Transverse colon (tissue), 4 donors: ENCODE data around the gene ZNF446. TPM values are rescaled to one million over a fixed set of nuclear protein-coding genes. Genes with fewer than 3 reads are reported as not detected.

ENCODE experiments used
- DNase-seq: peaks from one replicate; pipeline ENCODE4 v3.0.0-alpha.2; 2019
- H3K27ac ChIP-seq, 4 donors: fragments of 200-600 bp; sonication (generic); 2 replicates each; pipeline ENCODE4 v1.5.1; 2016 to 2018; ENCODE audit warnings: inconsistent platforms in 4 of 4
- H3K27me3 ChIP-seq: fragments of 200-600 bp; sonication (generic); 2 replicates; pipeline ENCODE4 v1.5.1; 2017; ENCODE audit warnings: inconsistent platforms
- H3K36me3 ChIP-seq, 4 donors: fragments of 200-600 bp; sonication (generic); 2 replicates each; pipeline ENCODE4 v1.5.1; 2017 to 2019; ENCODE audit warnings: inconsistent platforms in 4 of 4
- H3K4me1 ChIP-seq, 4 donors: fragments of 200-600 bp; sonication (generic); 2 replicates each; pipeline ENCODE4 v1.5.1; 2017 to 2020; ENCODE audit warnings: inconsistent platforms in 4 of 4
- H3K4me3 ChIP-seq, 4 donors: fragments of 200-600 bp; sonication (generic); 1 replicate in 1 of 4; 2 replicates in 3 of 4; pipeline versions ENCODE4 v1.5.1 to v1.6.1; 2017 to 2019; ENCODE audit warnings: inconsistent platforms in 4 of 4
- H3K9me3 ChIP-seq, 2 donors: fragments of 200-600 bp; sonication (generic); 2 replicates each; pipeline ENCODE4 v1.5.1; 2017 to 2019; ENCODE audit warnings: inconsistent platforms in 2 of 2
- CTCF ChIP-seq, 5 experiments: fragments of 200-600 bp in 3 of 5; fragments of 450-650 bp in 2 of 5; sonication (generic) in 3 of 5; IDR thresholded peaks; 1 replicate in 2 of 5; 2 replicates in 3 of 5; pipeline ENCODE4 v1.5.1; 2016 to 2017; ENCODE audit warnings: antibody characterized with exemption in 5 of 5, inconsistent platforms in 3 of 5, mild to moderate bottlenecking in 2 of 5, moderate library complexity in 1 of 5
- EP300 ChIP-seq: sonication (generic); formaldehyde crosslinking; IDR thresholded peaks from one replicate; pipeline ENCODE4 v1.6.1; 2017; ENCODE audit warnings: antibody characterized with exemption, low read depth
- POLR2A ChIP-seq: fragments of 450-650 bp; IDR thresholded peaks from one replicate; pipeline ENCODE4 v1.6.1; 2016; ENCODE audit warnings: antibody characterized with exemption, mild to moderate bottlenecking, moderate library complexity
- POLR2AphosphoS5 ChIP-seq, 3 donors: sonication (generic); formaldehyde crosslinking; IDR thresholded peaks; one replicate each; pipeline ENCODE4 v1.6.1; 2016; ENCODE audit warnings: antibody characterized with exemption in 3 of 3
- WGBS, 2 donors: methylation state at CpG; one replicate each; pipeline ENCODE4 v1.1.5; 2018; ENCODE audit warnings: low coverage in 1 of 2; 5-methylcytosine and 5-hydroxymethylcytosine counted together
- in situ Hi-C, 4 donors: fragments of 200-750 bp; cut with MboI; loops; one replicate each; pipeline versions ENCODE4 v1.15.0 to v1.15.1; 2017; ENCODE audit warnings: low sequenced_read_pairs in 3 of 4, low pct_ligation_motif_present in 1 of 4, low pct_unique_long_range_greater_than_20kb in 1 of 4
- intact Hi-C: fragments of 100-400 bp; cut with DNase I; formaldehyde crosslinking; loops from one replicate; pipeline ENCODE4 v1.15.1; 2023; ENCODE audit warnings: low total_unique reads
- total RNA-seq, 4 donors: library from RNA; depleted of rRNA; stranded (reverse); fragments of >200 nt; gene quantifications; one replicate each; pipeline ENCODE4 v1.1.0, GENCODE V29; 2016

ZNF446 gene
- total RNA-seq, result 10 to 100 TPM in 3 of 4 donors, 1 to 10 TPM in 1; 2.8 to 54.6 (median 18.1) TPM

GRCh38 chr19:58475714-58476497, at the start of gene ZNF446:
ZNF446 (plus strand) TSS chr19:58476352; CDS start chr19:58477219, 867 bp downstream.
- peaks cover 0 to 11% (median 5%) of the 10 kb centered on the region in 4 donors for H3K36me3 ChIP-seq
- peaks cover 13 to 19% (median 16%) of the 10 kb centered on the region in 4 donors for H3K4me1 ChIP-seq
- peak; percentile 97 for DNase-seq
- WGBS, 2 donors, result 0% methylated on average over 1 to 60 of the region's 64 CpGs
- peak within 1 kb of the TSS; percentile 54 to 75 (median 64) for H3K4me3 ChIP-seq
- intact Hi-C loops, result no loop called here
- no peaks in the 10 kb centered on the region for H3K27me3 ChIP-seq
- in situ Hi-C loops, result no loop called here
- no peaks in the 10 kb centered on the region for H3K9me3 ChIP-seq
- H3K27ac ChIP-seq, result peak within 1 kb of the TSS; percentile 88 to 92 (median 90)
- TF ChIP-seq POLR2AphosphoS5 (IDR thresholded peaks at IDR 0.05) (peak; percentile 48 to 81 (median 71)), CTCF (IDR thresholded peaks at IDR 0.05) (peak in 1 of 5 experiments; percentile 0), EP300 (no peak), POLR2A (peak; percentile 75)

- Histone ChIP-seq H3K4me1 (no peaks in the 10 kb centered on the region), H3K27ac (no peak overlapping the region), H3K4me3 (no peak overlapping the region), H3K36me3 (peaks cover 0 to 19% (median 6%) of the 10 kb centered on the region in 4 donors), H3K27me3 (no peaks in the 10 kb centered on the region), H3K9me3 (peaks cover 60 to 69% of the 10 kb centered on the region in 2 donors)
- no peak for TF ChIP-seq POLR2A
- TF ChIP-seq EP300, result no peak
- TF ChIP-seq POLR2AphosphoS5 (IDR thresholded peaks at IDR 0.05), result no peak
- no peak for TF ChIP-seq CTCF (IDR thresholded peaks at IDR 0.05)
- intact Hi-C loops, result no loop called here
- DNase-seq, result no peak
- 73% methylated on average over 1 of the region's 1 CpG; no CpG with 5 or more reads in 1 of the 2 donors for WGBS, 2 donors
- in situ Hi-C loops, result no loop called here
Measured at GRCh38 chr19:58428617-58429016, 47.5 kb upstream of the ZNF446 start.

- TF ChIP-seq POLR2A (no peak), POLR2AphosphoS5 (IDR thresholded peaks at IDR 0.05) (no peak), CTCF (IDR thresholded peaks at IDR 0.05) (no peak), EP300 (no peak)
- in situ Hi-C loops (no loop called here), intact Hi-C loops (no loop called here)
- no peak for DNase-seq
- Histone ChIP-seq H3K27me3 (no peaks in the 10 kb centered on the region), H3K4me1 (no peaks in the 10 kb centered on the region), H3K27ac (no peak overlapping the region), H3K9me3 (peaks cover 71 to 80% of the 10 kb centered on the region in 2 donors), H3K36me3 (peaks cover 7 to 30% (median 16%) of the 10 kb centered on the region in 4 donors), H3K4me3 (no peak overlapping the region)
Measured at GRCh38 chr19:58429745-58430144, 46.4 kb upstream of the ZNF446 start.

GRCh38 chr19:58434217-58434616, 41.9 kb upstream of the ZNF446 start:
- TF ChIP-seq POLR2AphosphoS5 (IDR thresholded peaks at IDR 0.05), result no peak
- TF ChIP-seq POLR2A, result no peak
- TF ChIP-seq EP300, result no peak
- no peak for TF ChIP-seq CTCF (IDR thresholded peaks at IDR 0.05)
- no peak for DNase-seq
- intact Hi-C loops, result no loop called here
- H3K27ac ChIP-seq, result no peak overlapping the region
- peaks cover 86 to 94% of the 10 kb centered on the region in 2 donors for H3K9me3 ChIP-seq
- 97% methylated on average over 2 of the region's 2 CpGs; no CpG with 5 or more reads in 1 of the 2 donors for WGBS, 2 donors
- no peaks in the 10 kb centered on the region for H3K27me3 ChIP-seq
- in situ Hi-C loops, result no loop called here
- peaks cover 7 to 64% (median 26%) of the 10 kb centered on the region in 4 donors for H3K36me3 ChIP-seq
- peaks cover 0 to 1% (median under 1%) of the 10 kb centered on the region in 4 donors for H3K4me1 ChIP-seq
- no peak overlapping the region for H3K4me3 ChIP-seq
